Erythroblast (primary cell): ENCODE measurements around the gene STK26.
"Not testable (repeated sequence)": the region's sequence is repeated elsewhere in the genome, so short reads cannot be mapped to it uniquely, and the experiment has no call there.

Source experiments
- DNase-seq, 2 experiments: peaks; one replicate each; lab custom pipeline; 2025; lab: John Stamatoyannopoulos, UW
- GATA1 ChIP-seq: IDR thresholded peaks from 2 replicates; pipeline ENCODE4 v1.6.1; 2011; ENCODE audit warnings: low read depth, mild to moderate bottlenecking, control low read depth, low read length, moderate library complexity
- POLR2A ChIP-seq: IDR thresholded peaks from 2 replicates; pipeline ENCODE4 v1.6.1; 2011; ENCODE audit warnings: mild to moderate bottlenecking, low read length

The STK26 gene

DNA sequence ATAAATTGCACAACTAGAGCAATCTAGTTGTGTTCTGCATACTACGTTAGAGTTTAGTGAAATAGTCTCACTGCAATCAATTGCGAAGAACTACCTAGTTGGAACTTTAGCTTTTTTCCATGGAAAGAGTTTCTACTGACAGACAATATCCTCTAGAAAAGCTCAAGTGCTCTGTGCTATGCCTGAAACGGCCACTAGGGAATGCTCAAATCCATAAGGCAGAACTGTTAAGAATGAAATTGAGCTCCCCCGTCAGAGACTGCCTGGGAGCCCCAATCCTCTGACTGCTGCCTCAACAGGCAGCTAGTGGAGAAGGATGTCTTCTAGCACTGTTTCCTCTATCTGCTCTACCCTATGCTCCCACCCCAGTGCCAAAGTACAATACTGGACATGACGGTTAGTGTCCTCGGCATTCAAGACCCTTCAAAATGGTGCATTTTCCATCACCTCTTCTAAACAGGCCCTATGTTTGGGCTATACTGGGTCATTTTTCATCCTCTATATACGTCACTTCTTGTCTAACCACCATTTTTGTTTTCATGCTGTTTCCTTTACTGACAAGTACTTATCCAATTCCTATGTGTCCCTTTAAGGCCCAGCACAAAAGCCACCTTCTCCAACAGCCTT is 69.5 kb downstream of the STK26 start:
- peak; percentile 67 to 75 for DNase-seq
- TF ChIP-seq GATA1 (no peak), POLR2A (no peak)

DNA sequence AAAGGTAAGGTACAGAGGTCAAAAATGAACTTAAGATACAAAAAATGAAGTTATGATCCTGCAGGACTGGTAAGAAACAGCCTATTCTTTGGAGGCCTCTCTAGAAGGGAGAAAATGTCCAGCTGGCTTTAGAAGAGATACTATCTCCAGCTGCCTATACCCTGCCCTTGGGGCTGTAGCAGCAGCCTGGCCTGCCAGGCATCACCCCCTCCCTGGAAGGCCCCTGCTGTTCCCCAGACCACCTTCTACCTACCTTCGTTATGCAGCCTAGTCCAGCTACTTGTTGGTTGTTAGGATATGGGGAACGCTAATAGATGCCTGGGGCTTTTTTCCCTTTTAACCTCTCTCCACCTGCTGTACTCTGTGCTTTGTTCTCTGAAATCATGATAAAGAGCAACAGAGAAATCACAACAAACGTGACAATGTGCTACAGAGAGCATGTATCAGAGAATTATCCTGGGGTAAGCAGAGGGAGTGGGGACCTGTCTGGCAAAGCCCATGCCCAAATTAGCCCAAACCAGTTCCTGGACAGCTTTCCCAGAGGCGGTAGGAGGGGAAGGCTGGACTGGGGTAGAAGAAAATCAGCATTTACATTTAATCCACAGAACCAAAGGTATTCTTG is 70.2 kb downstream of the STK26 start:
- TF ChIP-seq GATA1 (no peak), POLR2A (no peak)
- DNase-seq = no peak

DNA sequence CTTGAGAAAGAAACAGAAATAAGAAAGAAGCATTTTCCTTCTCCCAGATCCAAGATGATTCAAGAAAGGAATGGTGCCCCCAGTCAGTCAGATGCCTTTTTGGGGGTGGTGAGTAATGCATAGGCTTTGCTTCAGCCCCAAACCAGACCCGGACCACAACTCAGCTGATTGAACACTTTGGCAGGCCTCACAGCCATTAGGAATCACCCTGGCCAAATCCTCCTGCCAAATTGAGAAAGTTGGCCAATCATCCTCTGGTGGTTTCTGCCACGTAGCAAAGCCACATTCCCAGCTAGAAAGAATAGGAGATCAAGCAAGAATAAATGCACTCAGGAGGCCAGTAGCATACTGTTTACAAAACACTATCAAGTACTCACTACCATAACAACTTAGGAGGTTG is 71.1 kb downstream of the STK26 start:
- DNase-seq = no peak

DNA sequence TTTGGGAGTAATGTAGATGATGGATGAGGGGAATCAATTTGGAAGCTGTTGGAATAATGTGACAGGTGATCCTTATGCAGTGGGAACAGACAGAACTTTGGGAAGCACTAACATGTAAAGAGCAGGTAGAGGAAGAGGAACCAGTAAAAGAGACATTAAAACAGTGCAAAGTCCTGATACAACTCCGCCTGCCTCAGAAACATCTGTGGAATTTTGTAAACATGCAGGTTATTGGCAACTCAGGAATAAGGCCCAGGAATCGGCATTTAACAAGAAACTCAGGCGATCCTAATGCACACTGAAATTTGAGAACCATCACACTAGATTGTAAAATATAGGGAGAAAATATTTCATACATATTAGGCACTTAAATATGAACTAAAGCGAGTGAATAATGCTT is 75.6 kb downstream of the STK26 start:
- not testable (repeated sequence) for DNase-seq

More for the DNA sequence above, 71.1 kb downstream of the STK26 start:
- no peak for TF ChIP-seq POLR2A
- TF ChIP-seq GATA1 = no peak

DNA sequence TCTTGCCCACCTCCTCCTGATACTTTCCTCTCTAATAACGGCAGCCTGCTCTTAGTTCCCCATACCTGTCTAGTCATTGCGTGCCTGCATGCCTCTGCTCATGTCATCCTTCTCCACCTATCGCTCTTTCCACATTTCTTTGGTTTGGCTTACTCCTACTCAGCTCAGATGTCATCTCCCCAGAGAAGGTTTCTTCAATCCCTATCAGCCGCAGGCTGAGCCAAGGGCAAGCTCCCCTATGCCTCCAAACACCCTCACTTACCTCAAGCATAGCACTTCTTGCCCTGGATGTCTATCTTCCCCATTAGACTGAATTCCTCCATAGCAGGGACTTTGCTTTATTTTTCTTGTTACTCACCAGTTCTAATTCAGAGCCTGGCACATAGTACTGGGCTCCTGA is 78.1 kb downstream of the STK26 start:
- no peak for DNase-seq
- no peak for TF ChIP-seq GATA1
- no peak for TF ChIP-seq POLR2A

DNA sequence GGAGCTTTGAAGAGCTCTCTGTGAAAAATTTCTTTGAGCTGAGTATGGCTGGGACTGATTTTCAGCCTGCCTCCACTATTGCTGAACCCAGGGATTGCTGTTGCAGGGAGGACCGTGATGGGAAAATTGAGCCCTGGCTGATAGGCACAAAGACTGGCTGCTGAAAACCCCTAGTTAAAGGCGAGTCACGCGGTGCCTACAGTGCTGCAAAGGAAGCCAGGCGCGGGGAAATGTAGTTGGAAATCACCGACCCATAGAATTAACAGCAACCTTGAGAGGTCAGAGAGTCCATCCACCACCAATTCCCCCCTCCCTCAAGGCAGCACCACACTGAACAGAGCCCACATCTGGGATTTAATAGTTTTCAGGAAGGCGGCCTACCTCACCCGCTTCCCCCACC is 78.7 kb downstream of the STK26 start:
- no peak for TF ChIP-seq POLR2A
- no peak for TF ChIP-seq GATA1
- DNase-seq = no peak

DNA sequence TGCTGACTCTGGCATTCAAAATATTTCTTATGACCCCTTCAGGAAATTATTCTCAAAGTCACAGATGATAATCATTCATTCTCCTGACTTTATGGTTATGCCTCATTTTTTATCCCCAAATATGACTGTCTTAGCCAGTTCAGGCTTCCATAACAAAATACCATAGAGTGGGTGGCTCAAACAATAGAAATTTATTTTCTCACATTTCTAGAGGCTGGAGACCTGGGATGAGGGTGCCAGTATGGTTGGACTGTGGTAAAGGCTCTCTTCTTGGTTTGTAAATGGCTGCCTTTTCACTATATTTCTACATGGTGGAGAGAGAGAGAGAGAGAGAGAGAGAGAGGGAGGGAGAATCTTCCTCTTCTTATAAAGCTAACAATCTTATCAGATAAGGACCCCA is 84.2 kb downstream of the STK26 start:
- TF ChIP-seq GATA1 = no peak

DNA sequence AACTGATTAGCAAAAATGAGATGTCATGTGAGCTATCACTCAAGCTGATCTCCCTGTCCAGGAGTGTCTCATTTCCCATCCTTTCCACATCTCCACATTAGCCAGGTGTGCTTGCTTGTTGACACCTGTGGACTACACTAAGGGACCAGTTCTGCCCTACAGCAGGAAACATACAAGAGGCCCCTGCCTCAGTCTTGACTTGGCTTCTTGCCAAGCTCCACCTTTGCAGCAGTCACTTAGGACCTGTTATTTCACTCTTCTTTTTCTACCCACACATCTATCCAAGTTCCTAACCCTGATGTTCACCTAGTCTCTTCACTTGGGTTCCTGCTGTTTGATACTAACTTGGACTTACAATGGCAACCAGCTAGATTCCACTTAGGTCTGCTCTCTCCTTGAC is 91.5 kb downstream of the STK26 start:
- DNase-seq = no peak

More for the DNA sequence above, 84.2 kb downstream of the STK26 start:
- DNase-seq = no peak

DNA sequence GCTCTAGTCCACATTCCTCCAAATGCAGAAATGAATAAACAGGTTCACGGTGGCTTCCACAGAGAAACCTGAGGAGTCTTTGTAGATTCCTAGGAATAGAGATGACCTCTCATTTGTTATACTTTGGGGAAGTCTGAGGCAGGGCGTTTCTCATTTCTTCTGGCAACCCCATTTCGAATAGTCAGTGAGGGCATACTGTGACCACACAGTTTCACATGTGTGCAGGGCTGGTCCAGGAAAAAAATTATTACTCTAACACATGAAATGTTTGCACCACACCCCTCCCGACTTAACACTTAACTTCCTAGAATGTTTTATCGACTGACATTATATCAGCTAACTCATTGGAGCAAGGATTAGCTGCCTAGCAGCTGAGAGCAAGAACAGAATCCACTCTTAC is 92.7 kb downstream of the STK26 start:
- TF ChIP-seq GATA1 (no peak), POLR2A (no peak)
- no peak for DNase-seq

More for the DNA sequence above, 91.5 kb downstream of the STK26 start:
- no peak for TF ChIP-seq GATA1
- no peak for TF ChIP-seq POLR2A

DNA sequence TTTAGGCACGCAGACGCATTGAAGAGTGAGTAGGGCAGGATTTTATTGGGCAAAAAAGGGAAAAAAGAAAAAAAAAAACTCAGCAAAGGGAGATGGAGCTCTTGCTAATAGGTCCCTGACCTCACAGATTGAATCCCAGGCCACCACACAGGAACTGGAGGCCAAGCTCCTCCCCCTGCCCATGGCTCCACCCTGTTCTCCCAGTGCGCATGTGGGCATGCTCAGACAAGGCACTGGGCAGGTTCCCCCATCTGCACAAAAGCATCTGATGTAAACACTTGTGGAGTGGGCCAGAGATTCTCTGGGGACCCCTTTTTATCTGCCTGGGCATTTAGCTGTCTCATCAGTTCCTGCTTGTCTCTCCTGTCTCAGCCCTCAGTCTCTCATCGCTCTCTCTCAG is 95.3 kb downstream of the STK26 start:
- DNase-seq = peak in 1 of 2 experiments; percentile 1
- TF ChIP-seq POLR2A = no peak
- no peak for TF ChIP-seq GATA1

DNA sequence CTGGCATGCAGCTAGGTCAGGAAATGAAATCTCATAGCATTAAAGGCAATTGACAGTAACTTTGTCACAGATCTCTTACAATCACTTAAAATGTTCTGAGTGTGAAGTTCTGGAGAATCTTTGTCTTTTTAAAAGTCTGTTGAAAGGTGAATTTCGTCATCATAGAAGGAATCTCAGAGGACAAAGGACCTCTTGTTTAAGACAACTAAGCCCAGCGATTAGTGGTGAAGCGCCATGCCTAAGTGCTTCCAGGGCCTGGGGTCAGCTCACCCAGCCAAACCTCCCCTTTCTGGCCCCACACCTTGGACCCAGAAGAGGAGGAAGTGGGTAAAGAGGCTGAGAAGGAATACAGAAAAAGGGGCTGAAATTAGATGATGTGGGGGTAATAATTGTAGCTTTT is 96.2 kb downstream of the STK26 start:
- DNase-seq = no peak
- TF ChIP-seq GATA1 = no peak
- TF ChIP-seq POLR2A = no peak

DNA sequence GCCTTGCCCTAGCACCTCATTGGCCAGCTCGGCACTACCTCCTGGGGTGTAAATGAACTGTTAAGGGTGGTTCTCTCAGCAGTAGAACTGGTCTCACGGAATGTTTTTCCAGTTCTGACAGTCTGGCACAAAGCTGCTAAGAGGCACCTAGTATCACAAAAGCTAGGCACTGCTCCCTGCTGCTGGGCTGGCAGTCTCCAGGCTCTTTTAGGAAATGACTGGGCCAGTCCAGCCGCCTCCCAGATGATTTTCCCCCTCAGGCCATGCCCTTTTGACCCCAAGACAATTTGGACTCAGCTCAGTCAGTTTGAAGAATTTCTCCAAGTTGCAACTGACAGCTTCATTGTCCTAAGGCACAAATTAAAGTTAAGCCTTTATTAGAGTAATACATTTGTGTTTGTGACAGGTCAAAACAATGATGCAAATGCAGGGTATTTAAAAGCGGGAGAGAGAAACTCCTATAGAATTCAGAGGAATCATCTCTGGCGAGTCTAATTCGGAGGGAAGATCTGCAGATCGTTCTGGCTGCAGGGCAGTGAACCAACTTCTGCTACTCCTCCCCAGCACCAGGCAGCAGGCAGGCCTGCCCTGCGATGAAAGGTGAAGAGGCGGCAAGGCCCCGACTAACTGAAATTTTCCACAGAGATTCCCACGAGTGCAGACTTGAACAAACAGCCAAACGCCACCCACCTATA is 96.9 kb downstream of the STK26 start:
- DNase-seq = no peak
- TF ChIP-seq GATA1 (no peak), POLR2A (no peak)

DNA sequence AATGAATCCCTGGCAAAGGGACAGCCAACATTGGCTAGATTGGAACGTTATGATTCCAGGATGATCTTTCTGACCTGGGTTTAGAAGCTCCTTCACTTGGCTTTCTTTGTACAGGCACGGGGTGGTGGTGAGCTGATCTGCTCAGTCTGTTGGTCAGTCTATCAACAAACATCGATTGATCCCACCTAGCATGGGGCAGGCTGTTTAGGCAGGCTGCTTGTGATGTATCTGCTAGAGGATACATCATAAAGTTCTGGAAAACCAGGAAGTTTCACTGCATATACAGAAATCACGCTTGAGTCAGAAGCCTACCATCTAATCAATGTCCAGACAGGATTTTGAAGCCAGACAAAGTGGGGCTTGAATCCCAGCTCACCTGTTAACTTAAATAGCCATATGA is 97.8 kb downstream of the STK26 start:
- TF ChIP-seq GATA1 (no peak), POLR2A (no peak)
- no peak for DNase-seq
